HG03442 (cell line): ENCODE data around the gene NCAPH2.

Experiments used
- ATAC-seq: cut with Tn5 transposase; IDR thresholded peaks from one replicate; pipeline ENCODE4 v1.9.1; 2021; ENCODE audit warnings: mild to moderate bottlenecking, moderate library complexity; ENCODE audit not compliant: unreplicated experiment

Gene NCAPH2

GRCh38 chr22:50545522-50546325 lies 37.7 kb downstream of the NCAPH2 start, which contains the start of gene KLHDC7B:
KLHDC7B (plus strand) TSS chr22:50545899; CDS start chr22:50546244, 345 bp downstream.
- ATAC-seq: no peak

GRCh38 chr22:50546326-50547262 lies 38.6 kb downstream of the NCAPH2 start:
- ATAC-seq: no peak

- no peak for ATAC-seq
These were observed 39.4 kb downstream of the NCAPH2 start for GRCh38 chr22:50547263-50547985.

GRCh38 chr22:50548040-50548920 lies 40.3 kb downstream of the NCAPH2 start:
- no peak for ATAC-seq

GRCh38 chr22:50548921-50549790 lies 41.1 kb downstream of the NCAPH2 start:
- ATAC-seq: no peak

- no peak for ATAC-seq
These were observed 42.4 kb downstream of the NCAPH2 start for GRCh38 chr22:50550395-50550794.

GRCh38 chr22:50551160-50551752 lies 43.2 kb downstream of the NCAPH2 start:
- ATAC-seq: no peak

- ATAC-seq: no peak
These were observed 45.3 kb downstream of the NCAPH2 start for GRCh38 chr22:50553310-50553709.

GRCh38 chr22:50556703-50557102 lies 48.7 kb downstream of the NCAPH2 start:
- ATAC-seq: no peak

DNA sequence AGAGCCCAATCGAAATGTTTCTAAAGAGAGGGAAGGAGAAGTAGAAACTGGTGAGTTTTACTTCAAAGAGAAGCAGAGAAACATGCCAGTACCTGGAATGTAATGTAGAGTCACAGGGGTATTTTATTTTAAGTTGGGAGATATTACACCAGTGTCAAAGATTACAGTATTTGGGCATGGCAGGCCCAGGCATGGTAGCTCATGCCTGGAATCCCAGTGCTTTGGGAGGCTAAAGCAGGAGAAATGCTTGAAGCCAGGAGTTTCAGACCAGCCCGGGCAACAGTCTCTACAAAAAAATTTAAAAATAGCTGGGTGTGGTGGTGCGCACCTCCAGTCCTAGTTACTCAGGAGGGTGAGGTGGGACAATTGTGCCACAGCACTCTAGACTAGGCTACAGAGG lies 52.0 kb downstream of the NCAPH2 start:
- ATAC-seq: no peak

DNA sequence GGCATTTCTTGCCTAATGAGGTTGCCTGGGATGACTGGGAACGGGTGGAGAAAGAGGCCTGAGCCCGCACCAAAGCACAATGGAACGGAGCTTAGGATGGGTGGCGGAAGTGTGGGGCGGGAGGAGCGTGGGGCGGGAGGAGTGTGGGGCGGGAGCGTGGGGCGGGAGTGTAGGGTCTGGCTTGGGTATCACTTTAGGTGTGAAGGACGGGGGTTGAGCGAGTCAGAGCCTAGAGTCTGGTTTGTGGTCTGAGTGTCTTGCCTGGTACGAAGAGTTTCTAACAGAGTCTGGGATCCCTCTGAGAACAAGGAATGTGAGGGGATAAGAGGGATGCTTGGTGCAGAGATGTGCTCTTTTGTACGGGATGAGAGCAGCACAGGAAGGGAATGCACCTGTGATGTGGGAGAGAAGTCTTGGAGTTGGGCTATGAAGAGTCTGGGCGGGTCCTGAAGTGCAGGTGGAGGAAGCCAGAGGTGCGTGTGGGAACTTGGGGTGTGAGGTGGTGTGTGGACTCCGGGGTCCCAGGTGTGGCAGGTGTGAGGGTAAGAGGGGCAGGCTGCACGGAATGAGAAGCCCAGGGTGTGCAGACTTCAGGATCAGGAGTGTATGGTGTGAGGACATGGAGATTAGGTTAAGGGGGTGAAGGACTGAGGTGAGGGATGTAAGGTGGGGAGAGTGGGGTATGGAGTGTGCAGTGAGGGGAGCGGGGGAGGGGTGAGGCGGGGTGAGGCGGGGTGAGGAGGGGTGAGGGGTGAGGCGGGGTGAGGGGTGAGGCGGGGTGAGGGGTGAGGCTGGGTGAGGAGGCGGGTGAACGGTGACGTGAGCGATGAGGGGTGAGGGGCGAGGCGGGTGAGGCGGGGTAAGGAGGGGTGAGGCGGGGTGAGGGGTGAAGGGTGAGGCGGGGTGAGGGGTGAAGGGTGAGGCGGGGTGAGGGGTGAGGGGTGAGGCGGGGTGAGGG lies 53.7 kb downstream of the NCAPH2 start:
- ATAC-seq: no peak

DNA sequence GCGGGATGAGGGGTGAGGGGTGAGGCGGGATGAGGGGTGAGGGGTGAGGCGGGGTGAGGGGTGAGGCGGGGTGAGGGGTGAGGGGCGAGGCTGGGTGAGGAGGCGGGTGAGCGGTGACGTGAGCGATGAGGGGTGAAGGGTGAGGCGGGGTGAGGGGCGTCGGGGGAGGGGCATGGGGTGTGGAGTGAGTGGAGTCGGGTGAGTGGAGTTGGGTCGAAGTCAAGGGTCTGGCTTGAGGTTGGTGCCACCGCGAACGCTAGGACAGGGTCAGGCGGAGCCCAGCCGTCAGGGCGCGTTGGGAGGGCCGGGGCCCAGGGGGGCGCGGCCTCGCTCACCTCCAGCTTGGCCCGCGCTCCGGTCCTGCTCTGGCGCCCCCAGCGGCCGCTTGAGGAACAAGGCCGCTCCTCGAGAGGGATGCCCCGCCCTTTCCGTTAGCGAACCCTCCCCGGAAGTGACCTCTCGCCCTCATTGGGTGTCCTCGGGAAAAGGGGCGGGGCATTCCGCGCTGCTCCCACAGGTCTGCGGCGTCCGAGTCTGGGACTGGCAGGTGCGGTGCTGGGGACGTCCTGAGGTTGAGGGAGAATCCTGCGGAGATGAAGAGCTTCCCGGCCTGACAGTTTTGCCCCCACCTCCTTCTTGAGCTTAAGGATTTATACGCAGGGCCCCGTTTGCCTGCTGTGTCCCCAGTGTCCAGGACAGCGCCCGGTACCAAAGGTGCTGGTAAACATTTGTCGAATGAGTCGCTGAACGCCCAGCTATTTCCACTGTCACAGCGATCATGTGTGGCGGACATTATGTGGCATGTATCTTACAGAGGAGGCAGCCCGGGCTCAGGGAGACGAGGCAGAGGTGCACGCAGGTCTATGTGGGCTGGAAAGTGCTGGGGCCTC lies 54.7 kb downstream of the NCAPH2 start, which contains the start of gene SYCE3:
Gene SYCE3, minus strand, starts transcription at position 397 of the 890 bp plus-strand sequence. CDS start 6,514 bp downstream, outside the sequence.
- ATAC-seq: peak; percentile 92

- ATAC-seq: no peak
These were observed 55.6 kb downstream of the NCAPH2 start for GRCh38 chr22:50563413-50564160.

DNA sequence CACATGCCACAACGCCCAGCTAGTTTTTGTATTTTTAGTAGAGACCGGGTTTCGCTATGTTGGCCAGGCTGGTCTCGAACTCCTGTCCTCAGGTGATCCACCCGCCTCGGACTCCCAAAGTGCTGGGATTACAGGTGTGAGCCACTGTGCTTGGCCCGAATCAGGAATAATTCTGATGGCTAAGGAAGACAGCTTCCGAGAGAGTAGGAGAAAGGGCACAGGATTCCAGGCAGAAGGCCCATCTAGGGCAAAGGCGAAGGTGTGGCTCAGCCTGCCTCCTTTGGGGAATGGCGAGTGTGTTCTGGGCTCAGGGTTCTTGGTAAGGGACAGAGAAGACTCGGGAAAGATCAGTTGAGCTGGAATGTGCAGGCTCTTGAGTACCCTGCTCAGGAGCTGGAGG lies 56.3 kb downstream of the NCAPH2 start:
- no peak for ATAC-seq

- no peak for ATAC-seq
These were observed 59.8 kb downstream of the NCAPH2 start for GRCh38 chr22:50567721-50568252.
